OCI-M1 (cell line): ENCODE results near the gene C10orf90.

Experiments used
- DNase-seq: peaks from one replicate; lab custom pipeline; 2025; lab: John Stamatoyannopoulos, UW

Gene C10orf90

GRCh38 chr10:126421756-126422256 is 248.7 kb downstream of the C10orf90 start:
- DNase-seq: peak; percentile 10

GRCh38 chr10:126420567-126421300 is 249.8 kb downstream of the C10orf90 start:
- no peak for DNase-seq

- DNase-seq: no peak
These were observed 253.2 kb downstream of the C10orf90 start for GRCh38 chr10:126417220-126417825.

- no peak for DNase-seq
These were observed 260.7 kb downstream of the C10orf90 start for GRCh38 chr10:126409821-126410220.

GRCh38 chr10:126408953-126409641 is 261.4 kb downstream of the C10orf90 start:
- DNase-seq: peak; percentile 16

- no peak for DNase-seq
These were observed 262.7 kb downstream of the C10orf90 start for GRCh38 chr10:126407831-126408230.

GRCh38 chr10:126405239-126405775 is 265.2 kb downstream of the C10orf90 start:
- DNase-seq: no peak

GRCh38 chr10:126402721-126403695 is 267.5 kb downstream of the C10orf90 start:
- DNase-seq: no peak

- DNase-seq: no peak
These were observed 269.9 kb downstream of the C10orf90 start for GRCh38 chr10:126400641-126401040.

- no peak for DNase-seq
These were observed 271.6 kb downstream of the C10orf90 start for GRCh38 chr10:126398924-126399323.

GRCh38 chr10:126398383-126398743 is 272.1 kb downstream of the C10orf90 start:
- no peak for DNase-seq

- no peak for DNase-seq
These were observed 272.7 kb downstream of the C10orf90 start for GRCh38 chr10:126397640-126398382.

- DNase-seq: no peak
These were observed 273.3 kb downstream of the C10orf90 start for GRCh38 chr10:126397156-126397555.

- no peak for DNase-seq
These were observed 275.5 kb downstream of the C10orf90 start for GRCh38 chr10:126394948-126395347.

GRCh38 chr10:126393076-126393475 is 277.4 kb downstream of the C10orf90 start:
- no peak for DNase-seq

GRCh38 chr10:126392469-126392868 is 278.0 kb downstream of the C10orf90 start:
- DNase-seq: no peak

GRCh38 chr10:126392068-126392467 is 278.4 kb downstream of the C10orf90 start:
- no peak for DNase-seq

- DNase-seq: no peak
These were observed 279.2 kb downstream of the C10orf90 start for GRCh38 chr10:126391192-126391885.

- DNase-seq: no peak
These were observed 280.2 kb downstream of the C10orf90 start for GRCh38 chr10:126390324-126390723.
